Cardiac septum (tissue), 1 donor: ENCODE results near the gene PAIP1. TPM values are rescaled to one million over a fixed set of nuclear protein-coding genes. Genes with fewer than 3 reads are reported as not detected.
"Not testable (repeated sequence)": the region's sequence is repeated elsewhere in the genome, so short reads cannot be mapped to it uniquely, and the experiment has no call there.

Experiments
- DNase-seq: peaks from one replicate; pipeline ENCODE4 v3.0.0-alpha.2; 2020; ENCODE audit warnings: low spot score
- intact Hi-C: fragments of 100-400 bp; cut with DNase I; formaldehyde crosslinking; loops from one replicate; pipeline ENCODE4 v1.14.0; 2022
- long read RNA-seq: library from polyadenylated mRNA; unstranded; transcript quantifications from one replicate; pipeline ENCODE4 v2.0.0, GENCODE V29; 2021
- total RNA-seq: library from RNA; stranded (reverse); fragmentation: NEBNext Ultra II Directional; extraction: Animal tissue kit (Norgen Biotek cat#: 25700); gene quantifications from one replicate; pipeline ENCODE4 v1.2.1, GENCODE V29; 2021
- donor health status: DM: no; HTN: no; CAD: no.

The PAIP1 gene
- 118 TPM for total RNA-seq
- long read RNA-seq, transcript PAIP1-203 (11 exons, 1,734 nt), result minor isoform, 74 of 306 reads
- long read RNA-seq, transcript PAIP1-201 (11 exons, 2,782 nt), result major isoform, 197 of 306 reads
- long read RNA-seq, partial matches to known transcripts, result 5 of 306 reads
- long read RNA-seq, other reads (novel, unspliced or antisense), result 29 of 306 reads

- intact Hi-C loops, result loop anchor here (1.0 to 5.0 kb wide), 4 partner anchors 40 to 74 kb away; partner anchors contain the start of genes C5orf34 and TMEM267
These were observed at the start of gene PAIP1 for GRCh38 chr5:43556857-43557542. Gene PAIP1 (minus strand): TSS chr5:43557077. CDS start chr5:43556846, 231 bp downstream.

GRCh38 chr5:43606351-43606750 lies 49.5 kb upstream of the PAIP1 start:
- intact Hi-C loops, result no loop called here
- no peak for DNase-seq

More at GRCh38 chr5:43556857-43557542, at the start of gene PAIP1:
- peak; percentile 89 for DNase-seq

DNA sequence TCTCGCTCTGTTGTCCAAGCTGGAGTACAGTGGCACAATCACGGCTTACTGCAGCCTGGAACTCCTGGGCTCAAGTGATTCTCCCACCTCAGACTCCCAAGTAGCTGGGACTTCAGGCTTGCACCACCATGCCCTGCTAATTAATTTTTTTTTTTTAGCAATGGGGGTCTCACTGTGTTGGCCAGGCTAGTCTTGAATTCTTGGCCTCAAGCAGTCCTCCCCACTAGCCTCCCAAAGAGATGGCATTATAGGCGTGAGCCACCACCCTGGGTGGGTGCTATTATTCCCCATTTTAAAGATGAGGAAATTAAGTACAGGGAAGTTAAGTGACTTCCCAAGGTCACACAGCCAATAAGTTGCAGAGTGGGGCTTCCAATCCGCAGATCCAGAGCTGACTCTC lies 47.8 kb upstream of the PAIP1 start:
- DNase-seq, result no peak
- intact Hi-C loops, result loop anchor here (2.0 kb wide), 1 partner anchor 120 kb away; no protein-coding TSS in a partner anchor

DNA sequence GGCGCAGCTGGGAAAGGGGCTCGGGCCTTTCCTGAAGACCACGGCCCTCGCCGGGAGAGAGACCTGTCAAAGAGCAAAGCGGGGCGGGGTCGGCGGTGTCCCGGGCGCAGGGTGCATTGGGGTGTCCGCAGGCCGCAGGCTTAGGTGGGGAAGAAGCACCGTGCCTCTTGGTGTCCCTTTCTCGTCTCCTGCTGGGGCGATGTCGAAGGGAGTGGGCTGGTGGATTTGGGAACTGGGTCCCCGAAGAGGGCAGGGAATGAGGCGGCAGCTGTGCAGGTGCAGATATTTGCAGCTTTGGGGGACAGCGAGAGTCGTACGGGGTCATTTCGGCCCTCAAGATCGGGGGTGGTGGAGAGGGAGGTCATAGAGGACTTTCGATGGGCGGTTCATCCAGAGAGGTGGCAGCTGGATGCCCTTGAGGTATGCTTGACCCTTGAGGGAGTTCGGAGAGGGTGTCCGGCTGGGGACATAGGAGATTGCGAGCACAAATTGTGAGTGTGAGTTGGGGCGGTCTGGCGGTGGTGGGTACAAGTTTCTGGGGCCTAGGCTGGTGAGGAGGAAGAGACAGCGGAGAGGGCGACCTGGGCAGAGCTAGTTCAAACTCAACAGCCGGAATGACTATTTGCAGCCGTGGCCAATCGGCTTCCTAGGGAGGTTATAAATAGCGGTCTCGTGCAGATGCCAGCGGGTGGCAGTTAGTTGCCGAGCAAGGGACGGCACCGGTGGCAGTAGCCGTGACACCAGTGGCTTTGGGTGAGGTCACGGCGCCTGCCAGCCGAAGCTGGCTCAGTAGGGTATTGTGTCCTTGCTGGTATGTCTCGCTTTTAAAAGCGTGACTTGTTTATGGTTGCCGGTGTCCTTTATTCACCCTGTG lies 46.7 kb upstream of the PAIP1 start:
- intact Hi-C loops, result loop anchor here (2.0 kb wide), 1 partner anchor 119 kb away; no protein-coding TSS in a partner anchor

GRCh38 chr5:43602461-43603343 lies 45.8 kb upstream of the PAIP1 start, which contains the start of gene NNT:
Gene NNT (plus strand): TSS chr5:43603180. CDS start chr5:43609196, 6,016 bp downstream.
- intact Hi-C loops, result loop anchor here (1.0 kb wide), 1 partner anchor 45 kb away; the partner anchor contains the start of gene PAIP1
- DNase-seq, result peak; percentile 93

More for the DNA sequence above, 46.7 kb upstream of the PAIP1 start:
- DNase-seq, result peak; percentile 92

- intact Hi-C loops, result loop anchor here (1.0 kb wide), 1 partner anchor 44 kb away; the partner anchor contains the start of gene PAIP1
These were observed 44.8 kb upstream of the PAIP1 start for GRCh38 chr5:43601454-43602260.

DNA sequence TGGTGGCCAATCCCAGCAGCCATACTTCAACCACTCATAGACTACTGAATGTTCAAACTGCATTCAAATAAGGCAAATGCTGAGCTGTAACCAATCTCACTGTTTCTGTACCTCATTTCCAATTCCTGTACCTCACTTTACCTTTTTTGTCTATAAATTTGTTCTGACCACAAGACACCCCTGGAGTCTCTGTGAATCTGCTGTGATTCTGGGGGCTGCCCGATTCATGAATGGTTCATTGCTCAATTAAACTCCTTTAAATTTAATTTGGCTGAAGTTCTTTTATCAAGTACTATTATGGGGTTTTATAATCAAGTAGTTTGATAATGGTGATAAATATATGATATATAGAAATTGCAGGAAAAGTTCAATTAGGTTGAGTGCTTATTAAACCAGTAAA lies 42.0 kb upstream of the PAIP1 start:
- intact Hi-C loops, result not testable (repeated sequence)

More at GRCh38 chr5:43601454-43602260, 44.8 kb upstream of the PAIP1 start:
- DNase-seq, result no peak

GRCh38 chr5:43592363-43592762 lies 35.5 kb upstream of the PAIP1 start:
- no peak for DNase-seq
- intact Hi-C loops, result no loop called here

More for the DNA sequence above, 42.0 kb upstream of the PAIP1 start:
- DNase-seq, result not testable (repeated sequence)

DNA sequence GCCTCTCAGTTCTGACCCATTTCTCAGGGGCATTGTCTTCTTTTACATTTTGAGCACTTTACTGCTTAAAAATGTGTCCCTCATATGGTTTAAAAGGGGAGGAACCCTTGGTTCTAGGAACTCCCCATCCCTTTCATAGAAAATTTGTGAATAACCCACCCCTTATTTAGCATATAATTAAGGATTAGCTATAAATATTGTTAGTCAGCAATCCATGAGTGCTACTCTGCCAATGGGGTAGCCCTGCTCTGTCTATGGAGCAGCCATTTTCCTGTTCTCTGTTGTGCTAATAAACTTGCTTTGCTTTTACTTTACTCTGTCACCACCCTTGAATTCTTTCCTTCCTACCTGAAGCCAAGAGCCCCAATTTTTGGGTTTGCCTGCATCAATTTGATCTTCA lies 33.8 kb upstream of the PAIP1 start:
- intact Hi-C loops, result no loop called here
- DNase-seq, result no peak

- no peak for DNase-seq
- intact Hi-C loops, result no loop called here
These were observed 32.4 kb upstream of the PAIP1 start for GRCh38 chr5:43589310-43589709.

- intact Hi-C loops, result no loop called here
- DNase-seq, result no peak
These were observed 32.0 kb upstream of the PAIP1 start for GRCh38 chr5:43588842-43589241.

GRCh38 chr5:43584166-43584699 lies 27.4 kb upstream of the PAIP1 start:
- DNase-seq, result no peak
- intact Hi-C loops, result no loop called here

GRCh38 chr5:43583724-43584123 lies 26.8 kb upstream of the PAIP1 start:
- intact Hi-C loops, result no loop called here
- DNase-seq, result no peak

DNA sequence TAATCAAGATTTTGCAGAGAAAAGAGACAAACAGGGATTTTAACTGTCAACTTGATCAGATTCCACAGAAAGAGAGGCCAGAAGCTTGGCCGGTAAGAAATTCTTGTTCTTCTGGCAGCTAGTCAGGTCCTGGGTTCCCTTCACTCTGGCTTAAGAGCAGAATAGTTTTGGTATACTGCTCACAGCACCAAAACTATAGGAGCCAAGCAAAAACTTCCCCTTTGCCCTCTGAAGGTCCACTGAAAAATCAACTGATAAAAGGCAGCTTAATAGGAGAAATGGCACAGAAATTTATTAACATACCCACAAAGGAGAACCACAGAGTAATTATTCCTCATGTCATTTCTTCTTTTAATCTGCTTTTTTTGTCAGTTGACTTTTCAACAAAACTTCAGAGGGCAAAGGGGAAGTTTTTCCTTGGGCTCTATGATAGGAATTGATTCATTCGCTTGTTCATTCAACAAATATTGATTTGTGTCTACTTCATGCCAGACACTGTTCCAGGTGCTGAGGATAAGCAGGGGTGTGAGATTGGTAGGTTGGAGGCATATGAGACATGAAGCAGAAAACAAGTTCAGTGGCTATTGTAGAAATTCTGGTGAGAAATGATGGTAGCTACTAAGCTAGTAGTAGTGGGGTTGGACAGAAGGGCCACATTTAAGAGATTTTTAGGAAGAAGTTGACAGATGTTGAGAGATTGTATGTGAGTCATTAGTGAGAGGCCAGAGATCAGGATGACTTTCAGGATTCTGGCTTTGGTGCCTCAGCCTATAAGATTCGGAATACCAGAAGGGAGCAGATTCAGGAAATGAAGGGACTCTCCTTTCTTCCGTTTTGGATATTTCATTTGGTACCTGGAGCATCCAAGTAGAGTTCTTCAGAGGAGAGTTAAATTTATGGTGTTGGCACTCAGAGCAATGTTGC lies 25.5 kb upstream of the PAIP1 start:
- intact Hi-C loops, result no loop called here
- no peak for DNase-seq

DNA sequence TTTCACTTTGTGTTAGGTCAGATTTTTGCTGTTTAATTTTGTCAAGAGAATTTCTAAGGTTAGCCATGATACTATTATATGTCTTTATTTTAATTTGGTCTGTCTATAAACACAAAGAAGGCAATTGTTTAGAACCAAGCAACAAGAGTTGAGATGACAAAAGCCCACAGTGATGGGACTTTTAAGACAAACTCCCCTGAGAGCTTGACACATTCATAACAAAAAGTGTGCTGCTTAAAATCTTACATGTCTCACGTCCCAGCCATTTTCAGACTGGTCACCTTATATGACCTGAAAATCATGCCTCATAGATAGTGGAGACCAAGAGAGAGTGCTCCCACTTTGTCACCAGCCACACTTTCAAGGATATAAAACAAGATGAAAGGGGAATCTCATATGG lies 24.5 kb upstream of the PAIP1 start:
- no peak for DNase-seq
- intact Hi-C loops, result no loop called here

- intact Hi-C loops, DNase-seq: not testable (repeated sequence)
These were observed 23.7 kb upstream of the PAIP1 start for GRCh38 chr5:43580402-43581210.
